Kidney (tissue), 14 donors: ENCODE results near the gene P2RY11. TPM values are rescaled to one million over a fixed set of nuclear protein-coding genes. Genes with fewer than 3 reads are reported as not detected.

ENCODE experiments used
- DNase-seq, 5 donors: peaks; one replicate each; pipeline ENCODE4 v3.0.0-alpha.2; 2013 to 2020
- FAIRE-seq: peaks from 2 replicates; lab custom pipeline; 2012; peaks lifted over from hg19 to GRCh38; lab: Jason Lieb, UNC
- H3K27ac ChIP-seq, 2 donors: one replicate each; pipeline ENCODE4 v1.7.0; 2013; ENCODE audit warnings: low read depth in 2 of 2, low read length in 2 of 2, inconsistent platforms in 1 of 2
- H3K27me3 ChIP-seq: one replicate; pipeline ENCODE4 v1.7.1; 2013; ENCODE audit warnings: low read length, inconsistent platforms; ENCODE audit not compliant: control insufficient read depth, insufficient read depth
- H3K36me3 ChIP-seq, 3 donors: one replicate each; pipeline versions ENCODE4 v1.7.0 to v1.7.1; 2013; ENCODE audit warnings: low read length in 3 of 3, control low read depth in 1 of 3, inconsistent platforms in 1 of 3; ENCODE audit not compliant: insufficient read depth in 3 of 3, control insufficient read depth in 2 of 3
- H3K4me1 ChIP-seq, 3 donors: one replicate each; pipeline versions ENCODE4 v1.7.0 to v1.7.1; 2013; ENCODE audit warnings: low read length in 3 of 3, inconsistent platforms in 1 of 3, low read depth in 1 of 3; ENCODE audit not compliant: control insufficient read depth in 2 of 3, insufficient read depth in 2 of 3
- H3K4me3 ChIP-seq, 3 donors: one replicate each; pipeline versions ENCODE4 v1.7.0 to v1.8.1; 2013; ENCODE audit warnings: low read length in 3 of 3, control low read depth in 1 of 3, inconsistent platforms in 1 of 3
- H3K9ac ChIP-seq, 3 donors: one replicate each; pipeline versions ENCODE4 v1.7.0 to v1.7.1; 2013; ENCODE audit warnings: low read length in 3 of 3, control low read depth in 1 of 3, inconsistent platforms in 1 of 3
- H3K9me3 ChIP-seq, 3 donors: one replicate each; pipeline versions ENCODE4 v1.7.0 to v1.7.1; 2013; ENCODE audit warnings: low read length in 3 of 3, control low read depth in 1 of 3, inconsistent platforms in 1 of 3; ENCODE audit not compliant: control insufficient read depth in 2 of 3, insufficient read depth in 1 of 3
- CTCF ChIP-seq: IDR thresholded peaks from 3 replicates; pipeline ENCODE4 v1.5.1; 2012; ENCODE audit warnings: mild to moderate bottlenecking, moderate library complexity, borderline replicate concordance; ENCODE audit not compliant: insufficient read depth; ENCODE audit errors: extremely low read depth
- intact Hi-C: fragments of 100-400 bp; cut with DNase I; formaldehyde crosslinking; loops from one replicate; pipeline ENCODE4 v1.11.1; 2022
- polyA plus RNA-seq: library from polyadenylated mRNA; stranded (reverse); fragments of 350-450 nt; fragmentation: Illumina TruSeq; extraction: RNeasy Lipid Tissue Mini Kit (QIAGEN cat#74804); gene quantifications from one replicate; pipeline ENCODE4 v1.2.3, GENCODE V29; 2014; ENCODE audit warnings: low read depth, low replicate concordance; ENCODE audit not compliant: insufficient read depth
- total RNA-seq: library from RNA; stranded (reverse); fragmentation: NEBNext Ultra II Directional; extraction: Animal tissue kit (Norgen Biotek cat#: 25700); gene quantifications from one replicate; pipeline ENCODE4 v1.2.1, GENCODE V29; 2021
- donor health status: control.
- donor health status: control.
- donor health status: control.
- donor health status: control.
- donor health status: control.
- donor health status: DM: yes; HTN: yes; CAD: no.
- donor health status: Normal renal cell carcinoma (clear cell type).

P2RY11 gene
- total and polyA plus RNA-seq, 2 donors from 2014 or later, result 3.7 to 17.3 TPM

- Histone ChIP-seq H3K9me3 (no peaks in the 10 kb centered on the region), H3K27ac (no peak overlapping the region), H3K36me3 (peaks cover 2 to 31% (median 11%) of the 10 kb centered on the region in 3 donors), H3K27me3 (no peaks in the 10 kb centered on the region), H3K9ac (no peak overlapping the region), H3K4me1 (no peaks in the 10 kb centered on the region), H3K4me3 (no peak overlapping the region)
- DNase-seq (peak in 3 of 5 donors; percentile 41 to 80 (median 47)), FAIRE-seq (no peak)
- intact Hi-C loops, result no loop called here
- TF ChIP-seq CTCF, result peak; percentile 23
Measured at GRCh38 chr19:10112895-10113591, 1.6 kb downstream of the P2RY11 start.

DNA sequence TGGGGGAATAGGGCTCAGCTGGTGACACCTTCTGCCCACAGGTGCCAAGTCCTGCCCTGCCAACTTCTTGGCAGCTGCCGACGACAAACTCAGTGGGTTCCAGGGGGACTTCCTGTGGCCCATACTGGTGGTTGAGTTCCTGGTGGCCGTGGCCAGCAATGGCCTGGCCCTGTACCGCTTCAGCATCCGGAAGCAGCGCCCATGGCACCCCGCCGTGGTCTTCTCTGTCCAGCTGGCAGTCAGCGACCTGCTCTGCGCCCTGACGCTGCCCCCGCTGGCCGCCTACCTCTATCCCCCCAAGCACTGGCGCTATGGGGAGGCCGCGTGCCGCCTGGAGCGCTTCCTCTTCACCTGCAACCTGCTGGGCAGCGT, 2.1 kb downstream of the P2RY11 start:
- Histone ChIP-seq H3K4me3 (no peak overlapping the region), H3K9me3 (no peaks in the 10 kb centered on the region), H3K36me3 (peaks cover 2 to 26% (median 9%) of the 10 kb centered on the region in 3 donors), H3K27me3 (no peaks in the 10 kb centered on the region), H3K9ac (no peak overlapping the region), H3K27ac (no peak overlapping the region), H3K4me1 (no peaks in the 10 kb centered on the region)
- intact Hi-C loops, result no loop called here
- FAIRE-seq (no peak), DNase-seq (peak in 1 of 5 donors; percentile 48)
- TF ChIP-seq CTCF, result no peak

DNA sequence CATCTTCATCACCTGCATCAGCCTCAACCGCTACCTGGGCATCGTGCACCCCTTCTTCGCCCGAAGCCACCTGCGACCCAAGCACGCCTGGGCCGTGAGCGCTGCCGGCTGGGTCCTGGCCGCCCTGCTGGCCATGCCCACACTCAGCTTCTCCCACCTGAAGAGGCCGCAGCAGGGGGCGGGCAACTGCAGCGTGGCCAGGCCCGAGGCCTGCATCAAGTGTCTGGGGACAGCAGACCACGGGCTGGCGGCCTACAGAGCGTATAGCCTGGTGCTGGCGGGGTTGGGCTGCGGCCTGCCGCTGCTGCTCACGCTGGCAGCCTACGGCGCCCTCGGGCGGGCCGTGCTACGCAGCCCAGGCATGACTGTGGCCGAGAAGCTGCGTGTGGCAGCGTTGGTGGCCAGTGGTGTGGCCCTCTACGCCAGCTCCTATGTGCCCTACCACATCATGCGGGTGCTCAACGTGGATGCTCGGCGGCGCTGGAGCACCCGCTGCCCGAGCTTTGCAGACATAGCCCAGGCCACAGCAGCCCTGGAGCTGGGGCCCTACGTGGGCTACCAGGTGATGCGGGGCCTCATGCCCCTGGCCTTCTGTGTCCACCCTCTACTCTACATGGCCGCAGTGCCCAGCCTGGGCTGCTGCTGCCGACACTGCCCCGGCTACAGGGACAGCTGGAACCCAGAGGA, 2.6 kb downstream of the P2RY11 start:
- Histone ChIP-seq H3K4me3 (no peak overlapping the region), H3K4me1 (peaks cover 0 to 5% (median 0%) of the 10 kb centered on the region in 3 donors), H3K9me3 (no peaks in the 10 kb centered on the region), H3K36me3 (peaks cover 2 to 24% (median 9%) of the 10 kb centered on the region in 3 donors), H3K27me3 (no peaks in the 10 kb centered on the region), H3K27ac (no peak overlapping the region), H3K9ac (no peak overlapping the region)
- DNase-seq, result no peak
- intact Hi-C loops, result no loop called here
- TF ChIP-seq CTCF, result no peak
- no peak for FAIRE-seq
